B cell (primary cell): ENCODE measurements around the gene CCDC183.

ENCODE experiments used
- CTCF ChIP-seq: fragments of 200-600 bp; IDR thresholded peaks from one replicate; pipeline ENCODE4 v1.8.0; 2022; ENCODE audit warnings: antibody characterized with exemption, mild to moderate bottlenecking
- EZH2 ChIP-seq: IDR thresholded peaks from 2 replicates; pipeline ENCODE4 v1.6.1; 2012; ENCODE audit warnings: borderline replicate concordance, low read depth, mild to moderate bottlenecking, moderate library complexity, low read length; ENCODE audit not compliant: insufficient read depth, poor library complexity, severe bottlenecking

GRCh38 chr9:136756836-136757235 is 39.3 kb upstream of the CCDC183 start:
- no peak for TF ChIP-seq CTCF
- no peak for TF ChIP-seq EZH2
